Keratinocyte (primary cell): ENCODE measurements around the gene ZC3H8. TPM values are rescaled to one million over a fixed set of nuclear protein-coding genes. Genes with fewer than 3 reads are reported as not detected.

ENCODE experiments used
- DNase-seq: peaks from one replicate; pipeline ENCODE4 v3.0.0-alpha.2; 2011; ENCODE audit warnings: low read depth, missing footprints, low spot score
- FAIRE-seq: peaks from 2 replicates; lab custom pipeline; 2011; peaks lifted over from hg19 to GRCh38; lab: Jason Lieb, UNC
- H2AFZ ChIP-seq: 2 replicates; pipeline ENCODE4 v1.6.0; 2012; ENCODE audit warnings: low read length, control low read depth, inconsistent platforms; ENCODE audit not compliant: control insufficient read depth
- H3K27ac ChIP-seq: 2 replicates; pipeline ENCODE4 v1.5.1; 2011; ENCODE audit warnings: low read length; ENCODE audit not compliant: control insufficient read depth, insufficient read depth
- H3K27me3 ChIP-seq: 3 replicates; pipeline ENCODE4 v1.6.0; 2011; ENCODE audit warnings: low read length; ENCODE audit not compliant: control insufficient read depth, insufficient read depth; ENCODE audit errors: extremely low read depth
- H3K36me3 ChIP-seq, 2 experiments: 2 replicates in 1 of 2; 3 replicates in 1 of 2; pipeline ENCODE4 v1.5.1; 2011; ENCODE audit warnings: low read length in 2 of 2, mild to moderate bottlenecking in 1 of 2; ENCODE audit not compliant: control insufficient read depth in 2 of 2, insufficient read depth in 2 of 2; ENCODE audit errors: extremely low read depth in 1 of 2
- H3K4me1 ChIP-seq: 3 replicates; pipeline ENCODE4 v1.5.1; 2011; ENCODE audit warnings: low read length; ENCODE audit not compliant: control insufficient read depth, insufficient read depth; ENCODE audit errors: extremely low read depth
- H3K4me2 ChIP-seq: 3 replicates; pipeline ENCODE4 v1.6.0; 2011; ENCODE audit warnings: low read depth, low read length; ENCODE audit not compliant: control insufficient read depth, insufficient read depth; ENCODE audit errors: extremely low read depth
- H3K4me3 ChIP-seq, 3 experiments: fragments of 200-600 bp in 1 of 3; sonication (generic) in 1 of 3; 2 replicates in 2 of 3; 3 replicates in 1 of 3; pipeline ENCODE4 v1.5.1; 2011 to 2016; ENCODE audit warnings: low read length in 3 of 3, mild to moderate bottlenecking in 3 of 3, control low read depth in 2 of 3, inconsistent platforms in 1 of 3, low read depth in 1 of 3, mixed read lengths in 1 of 3, mixed run types in 1 of 3, moderate library complexity in 1 of 3; ENCODE audit not compliant: control insufficient read depth in 2 of 3, insufficient read depth in 2 of 3; ENCODE audit errors: extremely low read depth in 1 of 3
- H3K79me2 ChIP-seq: 2 replicates; pipeline ENCODE4 v1.6.0; 2012; ENCODE audit warnings: low read length; ENCODE audit not compliant: control insufficient read depth, insufficient read depth
- H3K9ac ChIP-seq: 3 replicates; pipeline ENCODE4 v1.6.0; 2011; ENCODE audit warnings: low read length; ENCODE audit not compliant: control insufficient read depth, insufficient read depth; ENCODE audit errors: extremely low read depth
- H3K9me1 ChIP-seq: 3 replicates; pipeline ENCODE4 v1.6.0; 2011; ENCODE audit warnings: low read length; ENCODE audit not compliant: control insufficient read depth, insufficient read depth; ENCODE audit errors: extremely low read depth
- H3K9me3 ChIP-seq: 2 replicates; pipeline ENCODE4 v1.5.1; 2012; ENCODE audit warnings: low read depth, low read length; ENCODE audit not compliant: control insufficient read depth
- H4K20me1 ChIP-seq: 3 replicates; pipeline ENCODE4 v1.6.0; 2011; ENCODE audit warnings: low read length; ENCODE audit not compliant: control insufficient read depth, insufficient read depth; ENCODE audit errors: extremely low read depth
- CTCF ChIP-seq, 3 experiments: IDR thresholded peaks in 1 of 3; conservative IDR thresholded peaks in 1 of 3; optimal IDR thresholded peaks in 1 of 3; 2 replicates in 2 of 3; 3 replicates in 1 of 3; pipeline versions ENCODE3 to v1.5.1; 2011; ENCODE audit warnings: low read length in 3 of 3, mild to moderate bottlenecking in 3 of 3, moderate library complexity in 2 of 3, control low read depth in 1 of 3, inconsistent platforms in 1 of 3; ENCODE audit not compliant: insufficient read depth in 2 of 3; ENCODE audit errors: extremely low read depth in 1 of 3
- EZH2 ChIP-seq: IDR thresholded peaks from one replicate; pipeline ENCODE4 v1.6.1; 2012; ENCODE audit warnings: inconsistent platforms, mild to moderate bottlenecking, low read length, moderate library complexity
- dilution Hi-C: fragments of 300-500 bp; cut with MboI; formaldehyde crosslinking; loops from one replicate; pipeline ENCODE4 v1.7.0; 2020; ENCODE audit warnings: low sequenced_read_pairs; ENCODE audit not compliant: extremely low pct_ligation_motif_present
- polyA plus RNA-seq, 5 experiments: library from polyadenylated mRNA; depleted of rRNA in 3 of 5; stranded (reverse) in 3 of 5; stranded (forward) in 1 of 5; unstranded in 1 of 5; fragments of >200 nt; gene quantifications; 1 replicate in 1 of 5; 2 replicates in 3 of 5; 3 replicates in 1 of 5; pipeline versions ENCODE4 v1.2.1 to v1.2.3, GENCODE V29; 2011 to 2012; ENCODE audit warnings: missing spikeins in 2 of 5, low read depth in 1 of 5, low replicate concordance in 1 of 5

ZC3H8 gene
- polyA plus RNA-seq, 1 donor (not counting 4 experiments of a cell fraction or from before 2014, with no cell fraction given): 11.4 TPM

GRCh38 chr2:112201696-112202430, 53.0 kb downstream of the ZC3H8 start:
- no peak overlapping the region for H3K4me2 ChIP-seq
- no peaks in the 10 kb centered on the region for H3K9me1 ChIP-seq
- H3K4me1 ChIP-seq: no peaks in the 10 kb centered on the region
- no peak overlapping the region for H3K4me3 ChIP-seq
- H4K20me1 ChIP-seq: no peaks in the 10 kb centered on the region
- H3K9me3 ChIP-seq: no peaks in the 10 kb centered on the region
- H3K27ac ChIP-seq: no peak overlapping the region
- dilution Hi-C loops: no loop called here
- no peak for FAIRE-seq
- H3K79me2 ChIP-seq: no peaks in the 10 kb centered on the region
- TF ChIP-seq EZH2 (no peak), CTCF (optimal IDR thresholded peaks at IDR 0.05 in 1 of 3, IDR thresholded peaks at IDR 0.05 in 1 of 3, conservative IDR thresholded peaks at IDR 0.05 in 1 of 3; ENCODE audit: extremely low read depth in 1 of 3, insufficient read depth in 2 of 3, low read length in 3 of 3) (no peak)
- H3K36me3 ChIP-seq: no peaks in the 10 kb centered on the region
- no peaks in the 10 kb centered on the region for H3K27me3 ChIP-seq
- no peak overlapping the region for H2AFZ ChIP-seq
- DNase-seq: no peak
- no peak overlapping the region for H3K9ac ChIP-seq

- Histone ChIP-seq H3K4me1 (no peaks in the 10 kb centered on the region), H3K27me3 (peaks cover 5% of the 10 kb centered on the region), H3K9me3 (no peaks in the 10 kb centered on the region), H4K20me1 (no peaks in the 10 kb centered on the region), H3K36me3 (no peaks in the 10 kb centered on the region), H3K27ac (no peak overlapping the region), H3K9ac (no peak overlapping the region), H3K4me3 (no peak overlapping the region), H3K9me1 (no peaks in the 10 kb centered on the region), H2AFZ (no peak overlapping the region), H3K4me2 (no peak overlapping the region), H3K79me2 (no peaks in the 10 kb centered on the region)
- FAIRE-seq (no peak), DNase-seq (no peak)
- dilution Hi-C loops: no loop called here
- no peak for TF ChIP-seq EZH2
- no peak for TF ChIP-seq CTCF (optimal IDR thresholded peaks at IDR 0.05 in 1 of 3, IDR thresholded peaks at IDR 0.05 in 1 of 3, conservative IDR thresholded peaks at IDR 0.05 in 1 of 3; ENCODE audit: extremely low read depth in 1 of 3, insufficient read depth in 2 of 3, low read length in 3 of 3)
These were observed 55.7 kb downstream of the ZC3H8 start for GRCh38 chr2:112199188-112199587.
